CD1c-positive myeloid dendritic cell (primary cell): ENCODE measurements around the gene HIPK2.

ENCODE experiments used
- DNase-seq: peaks from one replicate; pipeline ENCODE4 v3.0.0-alpha.2; 2016; ENCODE audit errors: extremely low spot score

HIPK2 gene

GRCh38 chr7:139538881-139539635, 238.7 kb downstream of the HIPK2 start:
- no peak for DNase-seq

GRCh38 chr7:139536152-139536551, 241.6 kb downstream of the HIPK2 start:
- DNase-seq = no peak

- DNase-seq = no peak
Measured at GRCh38 chr7:139534966-139535651, 242.7 kb downstream of the HIPK2 start.

- DNase-seq = no peak
Measured at GRCh38 chr7:139534096-139534495, 243.7 kb downstream of the HIPK2 start.

DNA sequence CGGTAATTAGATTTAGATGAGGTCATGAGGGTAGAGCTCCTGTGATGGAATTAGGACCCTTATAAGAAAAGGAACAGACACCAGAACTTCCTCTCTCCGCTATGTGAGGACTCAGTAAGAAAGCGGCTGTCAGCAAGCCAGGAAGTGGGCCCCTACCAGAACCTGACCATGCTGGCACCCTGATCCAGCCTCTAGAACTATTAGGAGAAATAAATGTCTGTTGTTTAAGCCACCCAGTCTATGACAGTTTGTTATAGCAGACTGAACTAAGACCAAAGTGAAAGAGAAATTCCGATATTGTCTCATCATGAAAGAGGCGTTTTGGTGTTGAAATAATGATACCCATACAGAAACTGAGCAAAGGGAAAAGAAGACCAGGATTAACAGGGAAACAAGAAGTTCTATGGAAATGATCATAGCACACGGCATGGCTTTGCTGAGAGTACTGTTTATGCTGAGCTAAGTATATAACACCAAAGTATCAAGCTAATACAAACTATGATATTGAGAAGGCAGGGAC, 245.1 kb downstream of the HIPK2 start:
- DNase-seq = no peak

GRCh38 chr7:139531094-139531493, 246.7 kb downstream of the HIPK2 start:
- no peak for DNase-seq

DNA sequence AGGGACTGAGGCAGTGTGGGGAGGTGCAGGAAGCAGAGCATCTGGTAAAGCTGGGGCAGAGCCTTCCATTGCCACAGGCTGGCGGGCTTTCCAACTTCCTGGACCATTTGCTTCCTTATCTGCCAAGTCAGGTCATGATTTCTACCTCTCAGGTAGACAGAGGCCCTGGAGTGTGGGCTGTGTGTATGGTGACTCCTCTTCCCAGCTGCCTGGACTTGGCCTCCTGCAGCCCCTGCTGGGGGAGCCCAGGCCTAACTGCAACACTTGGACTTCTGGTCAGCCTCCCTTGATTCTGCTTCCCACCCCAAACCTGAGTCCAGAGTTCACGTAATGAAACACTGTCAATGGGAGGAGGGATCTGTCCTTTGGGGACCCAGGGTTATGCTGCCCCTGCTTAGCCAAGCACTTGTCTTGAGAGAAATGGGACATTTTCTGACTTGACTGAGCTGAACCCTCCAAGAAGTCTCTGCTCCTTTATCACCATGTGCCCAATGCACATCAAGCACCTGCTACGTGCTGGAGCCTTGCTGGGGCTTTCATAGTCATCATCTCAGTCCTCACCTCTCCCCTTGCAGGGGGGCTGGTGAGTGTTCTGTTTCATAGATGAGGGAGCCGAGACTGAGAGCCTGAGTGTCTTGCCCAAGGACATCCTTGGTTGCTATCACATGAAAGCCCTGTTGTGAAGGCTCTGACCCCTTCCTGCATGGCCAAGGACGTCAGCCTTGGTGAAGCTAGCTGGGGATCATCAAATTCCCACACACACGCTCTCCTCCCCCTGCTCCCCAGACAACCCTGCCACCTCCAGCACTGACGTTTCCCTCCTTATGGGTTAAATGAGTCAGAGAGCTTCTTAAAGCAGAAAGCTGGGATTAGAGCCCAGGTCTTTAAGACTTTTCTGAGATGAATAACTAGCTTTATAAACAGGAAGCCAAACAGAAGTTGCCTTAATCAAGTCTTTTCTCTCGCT, 250.9 kb downstream of the HIPK2 start:
- DNase-seq = no peak

- no peak for DNase-seq
Measured at GRCh38 chr7:139525750-139526149, 252.0 kb downstream of the HIPK2 start.

DNA sequence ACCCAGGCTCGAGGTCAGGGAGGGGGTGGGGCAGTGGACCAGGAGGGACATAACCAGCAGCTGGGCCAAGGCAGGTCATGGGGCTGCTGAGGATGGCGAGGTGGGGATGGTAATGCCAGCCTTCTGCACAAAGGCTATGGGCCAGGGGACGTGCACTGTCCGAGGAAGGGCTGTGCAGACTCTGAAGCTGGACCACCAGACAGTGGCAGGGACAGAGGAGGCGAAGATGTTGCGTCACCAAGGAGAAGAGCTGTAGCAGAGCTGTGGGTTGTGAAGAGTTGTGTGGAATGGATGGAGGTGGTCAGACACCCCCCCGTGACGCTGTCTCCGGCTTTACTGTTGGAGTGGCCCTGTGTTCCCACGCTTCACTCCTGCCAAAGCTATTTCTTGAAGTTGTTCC, 252.6 kb downstream of the HIPK2 start:
- no peak for DNase-seq

- DNase-seq = no peak
Measured at GRCh38 chr7:139523968-139524815, 253.6 kb downstream of the HIPK2 start.

GRCh38 chr7:139523199-139523941, 254.4 kb downstream of the HIPK2 start, which contains the start of gene CLEC2L:
TSS of gene CLEC2L (plus strand) at chr7:139523685. CDS start at chr7:139523928, 243 bp downstream.
- DNase-seq = no peak

- peak; percentile 45 for DNase-seq
Measured at GRCh38 chr7:139522830-139523198, 255.0 kb downstream of the HIPK2 start.

- DNase-seq = no peak
Measured at GRCh38 chr7:139521439-139521838, 256.4 kb downstream of the HIPK2 start.

- DNase-seq = no peak
Measured at GRCh38 chr7:139515266-139515665, 262.5 kb downstream of the HIPK2 start.
